Activated CD4-positive, alpha-beta T cell treated with anti-CD3 and anti-CD28 coated beads, Interleukin-2, Interleukin-6, amounts not matched to agents 100 ng/mL and 50 ng/mL, durations not matched to agents 16 hours and 8 hours (primary cell): ENCODE measurements around the gene ZNF219.
"Not testable (repeated sequence)": the region's sequence is repeated elsewhere in the genome, so short reads cannot be mapped to it uniquely, and the experiment has no call there.

Experiments used
- DNase-seq: peaks from one replicate; pipeline ENCODE4 v3.0.0-alpha.2; 2020

The ZNF219 gene

DNA sequence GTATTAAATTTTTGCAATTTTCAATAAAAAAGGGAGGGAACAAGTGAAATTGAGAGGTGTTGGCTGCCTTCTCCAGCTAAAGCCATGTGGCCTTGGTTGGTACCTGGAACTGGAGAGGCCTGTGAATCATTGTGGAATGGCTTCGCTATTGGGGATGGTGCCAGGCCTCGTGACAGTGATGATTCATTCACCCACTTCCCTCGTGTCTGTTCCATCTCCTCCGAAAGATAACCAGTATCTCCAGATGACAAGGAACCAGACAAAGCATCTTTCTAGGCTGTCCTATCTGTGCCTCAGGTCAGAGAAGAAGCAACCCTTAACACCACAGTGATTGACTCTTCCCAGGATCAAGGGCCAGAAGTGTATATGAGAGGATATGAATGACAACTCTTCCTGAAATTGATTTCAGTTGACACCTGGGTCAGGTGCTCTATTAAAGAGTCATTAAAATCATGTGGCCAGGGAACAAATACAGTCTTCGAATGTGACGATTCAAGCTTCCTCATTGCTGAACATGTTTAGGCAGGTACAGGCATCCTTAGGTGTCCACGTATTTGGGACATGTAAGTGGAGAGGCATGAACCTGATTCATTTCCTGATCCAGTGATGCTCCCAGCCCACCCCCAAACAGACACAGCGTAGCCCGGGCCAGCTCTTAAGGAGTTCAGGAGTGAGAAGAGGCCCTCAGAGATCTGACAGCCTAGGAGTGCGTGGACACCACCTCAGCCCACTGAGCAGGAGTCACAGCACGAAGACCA, 56.6 kb downstream of the ZNF219 start, which contains the start of gene RNASE7:
Gene RNASE7 (plus strand): TSS at position 687 of the 758 bp plus-strand sequence. CDS start 631 bp downstream, outside the sequence.
- no peak for DNase-seq

DNA sequence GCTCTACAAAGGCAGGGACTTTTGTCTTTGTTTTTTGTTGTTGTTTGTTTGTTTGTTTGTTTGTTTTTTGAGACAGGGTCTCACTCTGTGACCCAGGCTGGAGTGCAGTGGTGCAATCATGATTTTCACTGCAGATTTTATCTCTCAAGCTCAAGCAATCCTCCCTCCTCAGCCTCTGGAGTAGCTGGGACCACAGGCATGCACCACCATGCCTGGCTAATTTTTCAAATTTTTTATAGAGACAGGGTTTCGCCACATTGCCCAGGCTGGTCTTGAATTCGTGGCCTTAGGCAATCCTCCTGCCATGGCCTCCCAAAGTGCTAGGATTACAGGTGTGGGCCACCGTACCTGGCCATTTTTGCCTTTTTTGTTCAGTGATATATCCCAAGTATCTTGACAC, 57.5 kb downstream of the ZNF219 start:
- not testable (repeated sequence) for DNase-seq

DNA sequence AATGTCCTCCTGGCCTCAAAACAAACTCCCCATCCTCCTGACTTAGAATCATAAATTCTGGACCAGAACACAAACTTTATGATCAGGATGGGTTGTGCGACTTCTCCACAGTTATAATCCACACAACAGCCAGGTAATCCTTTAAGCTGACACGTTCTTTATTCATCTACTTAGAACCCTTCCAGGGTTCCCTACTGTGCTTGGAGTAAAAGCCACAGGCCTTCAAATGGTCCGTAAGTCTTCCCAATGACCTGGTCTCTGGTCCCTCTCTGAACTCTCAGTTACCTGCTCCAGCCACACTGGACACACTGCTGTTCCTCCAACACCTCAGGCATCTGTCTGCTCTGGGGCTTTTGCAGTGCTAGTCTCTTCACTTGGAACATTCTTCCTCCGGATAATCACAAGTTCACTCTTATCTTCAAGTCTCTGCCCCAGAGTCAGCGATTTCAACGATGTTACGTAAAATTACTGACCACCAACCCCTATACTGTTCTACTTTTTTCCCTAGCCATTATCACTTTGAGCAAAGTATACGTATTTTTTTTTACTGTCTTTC, 58.0 kb downstream of the ZNF219 start:
- no peak for DNase-seq
